ENCODE data around the gene PRAME.

- TF ChIP-seq POLR2AphosphoS5 (IDR thresholded peaks at IDR 0.05; ENCODE audit: low read depth, low read length) (no peak), POLR2A (IDR thresholded peaks at IDR 0.05; ENCODE audit: low read depth, low read length) (no peak), SPI1 (IDR thresholded peaks at IDR 0.05; ENCODE audit: low read depth, low read length) (no peak), TAF1 (IDR thresholded peaks at IDR 0.05; ENCODE audit: low read depth, low read length) (no peak)
These were observed 24.3 kb downstream of the PRAME start for GRCh38 chr22:22534604-22535415.
